RWPE2 (cell line): Measurements from ENCODE around the gene PTPN21.

Experiments used
- ATAC-seq: fragments of 200-7000 bp; cut with Tn5 transposase; 3 replicates; pipeline ENCODE4 v1.9.1; 2021; ENCODE audit warnings: low read depth
- DNase-seq: peaks from one replicate; pipeline ENCODE4 v3.0.0-alpha.2; 2020; ENCODE audit warnings: low spot score
- H3K27ac ChIP-seq: fragments of 450-650 bp; 2 replicates; pipeline ENCODE4 v1.5.1; 2017; ENCODE audit warnings: mild to moderate bottlenecking; ENCODE audit not compliant: poor library complexity, severe bottlenecking
- H3K27me3 ChIP-seq: fragments of 250-450 bp; sonication (Bioruptor Pico); 2 replicates; pipeline ENCODE4 v1.5.1; 2021; ENCODE audit warnings: mild to moderate bottlenecking, moderate library complexity; ENCODE audit not compliant: insufficient read depth, poor library complexity, severe bottlenecking
- H3K36me3 ChIP-seq: fragments of 250-450 bp; sonication (Bioruptor Pico); 2 replicates; pipeline ENCODE4 v1.5.1; 2020; ENCODE audit warnings: low read depth, mild to moderate bottlenecking, moderate library complexity
- H3K4me1 ChIP-seq: fragments of 250-450 bp; sonication (Bioruptor Pico); 2 replicates; pipeline ENCODE4 v1.5.1; 2021; ENCODE audit warnings: mild to moderate bottlenecking, moderate library complexity; ENCODE audit not compliant: insufficient read depth, poor library complexity, severe bottlenecking
- H3K4me3 ChIP-seq: fragments of 250-450 bp; sonication (Bioruptor Pico); 2 replicates; pipeline ENCODE4 v1.5.1; 2021; ENCODE audit warnings: mild to moderate bottlenecking, moderate library complexity; ENCODE audit not compliant: severe bottlenecking
- H3K9me3 ChIP-seq: fragments of 250-450 bp; sonication (Bioruptor Pico); 2 replicates; pipeline ENCODE4 v1.5.1; 2021; ENCODE audit warnings: mild to moderate bottlenecking, moderate library complexity; ENCODE audit not compliant: severe bottlenecking
- CTCF ChIP-seq: fragments of 450-650 bp; IDR thresholded peaks from one replicate; pipeline ENCODE4 v1.5.1; 2017; ENCODE audit warnings: mild to moderate bottlenecking, moderate library complexity; ENCODE audit not compliant: poor library complexity, severe bottlenecking

The PTPN21 gene

GRCh38 chr14:88463318-88463717, 91.5 kb downstream of the PTPN21 start:
- no peak overlapping the region for H3K4me3 ChIP-seq
- peaks cover 4% of the 10 kb centered on the region for H3K4me1 ChIP-seq
- peak; percentile 35 for TF ChIP-seq CTCF
- no peaks in the 10 kb centered on the region for H3K27me3 ChIP-seq
- no peak for DNase-seq
- H3K36me3 ChIP-seq, result peaks cover 24% of the 10 kb centered on the region
- H3K27ac ChIP-seq, result no peak overlapping the region
- no peaks in the 10 kb centered on the region for H3K9me3 ChIP-seq
- no peak for ATAC-seq

GRCh38 chr14:88454886-88455285, 99.9 kb downstream of the PTPN21 start:
- no peak for TF ChIP-seq CTCF
- no peak for ATAC-seq
- H3K27ac ChIP-seq, result no peak overlapping the region
- no peaks in the 10 kb centered on the region for H3K27me3 ChIP-seq
- no peaks in the 10 kb centered on the region for H3K4me1 ChIP-seq
- peaks cover 2% of the 10 kb centered on the region for H3K9me3 ChIP-seq
- no peak for DNase-seq
- H3K4me3 ChIP-seq, result no peak overlapping the region
- no peaks in the 10 kb centered on the region; the same call in 1 of the 2 replicates for H3K36me3 ChIP-seq

GRCh38 chr14:88452231-88452630, 102.6 kb downstream of the PTPN21 start:
- Histone ChIP-seq H3K27ac (no peak overlapping the region), H3K4me1 (no peaks in the 10 kb centered on the region), H3K9me3 (peaks cover 2% of the 10 kb centered on the region), H3K27me3 (no peaks in the 10 kb centered on the region), H3K36me3 (no peaks in the 10 kb centered on the region; the same call in 1 of the 2 replicates), H3K4me3 (no peak overlapping the region)
- DNase-seq (no peak), ATAC-seq (no peak)
- no peak for TF ChIP-seq CTCF

- DNase-seq, result no peak
- no peak overlapping the region for H3K4me3 ChIP-seq
- no peak overlapping the region for H3K27ac ChIP-seq
- no peaks in the 10 kb centered on the region for H3K27me3 ChIP-seq
- H3K9me3 ChIP-seq, result no peaks in the 10 kb centered on the region
- peaks cover 3% of the 10 kb centered on the region; the same call in 1 of the 2 replicates for H3K36me3 ChIP-seq
- ATAC-seq, result no peak
- no peak for TF ChIP-seq CTCF
- no peaks in the 10 kb centered on the region for H3K4me1 ChIP-seq
These were observed 115.7 kb downstream of the PTPN21 start for GRCh38 chr14:88439088-88439487.

GRCh38 chr14:88437658-88438057, 117.1 kb downstream of the PTPN21 start:
- peak; percentile 41 for TF ChIP-seq CTCF
- Histone ChIP-seq H3K9me3 (no peaks in the 10 kb centered on the region), H3K27ac (no peak overlapping the region), H3K4me3 (no peak overlapping the region), H3K36me3 (peaks cover 10% of the 10 kb centered on the region), H3K27me3 (no peaks in the 10 kb centered on the region), H3K4me1 (no peaks in the 10 kb centered on the region)
- ATAC-seq, result no peak
- no peak for DNase-seq
